NCI-H1105 (cell line): Measurements from ENCODE around the gene OLFML2A.
"Not testable (repeated sequence)": the region's sequence is repeated elsewhere in the genome, so short reads cannot be mapped to it uniquely, and the experiment has no call there.

Source experiments
- DNase-seq: peaks from one replicate; lab custom pipeline; 2025; lab: John Stamatoyannopoulos, UW

OLFML2A gene

DNA sequence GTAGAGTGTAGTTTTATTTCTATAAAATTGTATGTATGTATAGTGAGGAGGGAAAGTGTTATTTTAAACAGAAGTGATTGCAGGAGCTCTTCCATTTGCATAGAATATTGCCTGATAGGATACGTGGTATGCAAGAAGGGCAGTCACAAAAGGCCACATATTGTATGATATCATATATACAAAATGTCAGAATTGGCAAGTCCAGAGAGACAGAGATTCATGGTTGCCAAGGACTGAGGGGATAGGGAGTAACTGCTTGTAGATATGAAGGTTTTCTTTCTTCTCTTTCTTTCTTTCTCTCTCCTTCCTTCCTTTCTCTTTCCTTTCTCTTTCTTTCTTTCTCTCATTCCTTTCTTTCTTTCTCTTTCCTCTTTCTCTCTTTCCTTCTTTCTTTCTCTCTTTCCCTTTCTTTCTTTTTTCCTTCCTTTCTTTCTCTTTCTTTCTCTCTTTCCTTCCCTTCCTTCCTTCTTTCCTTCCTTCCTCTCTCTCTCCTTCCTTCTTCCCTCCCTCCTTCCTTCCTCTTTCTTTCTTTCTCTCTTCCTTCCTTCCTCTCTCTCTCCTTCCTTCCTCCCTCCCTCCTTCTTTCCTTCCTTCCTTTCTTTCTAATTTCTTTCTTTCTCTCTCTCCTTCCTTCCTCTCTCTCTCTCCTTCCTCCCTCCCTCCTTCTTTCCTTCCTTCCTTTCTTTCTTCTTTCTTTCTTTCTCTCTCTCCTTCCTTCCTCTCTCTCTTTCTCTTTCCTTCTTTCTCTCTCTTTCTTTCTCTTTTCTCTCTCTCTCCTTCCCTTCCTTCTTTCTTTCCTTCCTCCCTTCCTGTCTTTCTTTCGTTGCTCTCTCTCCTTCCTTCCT lies 51.8 kb downstream of the OLFML2A start:
- DNase-seq = no peak

GRCh38 chr9:124829334-124829669 lies 52.4 kb downstream of the OLFML2A start:
- no peak for DNase-seq

DNA sequence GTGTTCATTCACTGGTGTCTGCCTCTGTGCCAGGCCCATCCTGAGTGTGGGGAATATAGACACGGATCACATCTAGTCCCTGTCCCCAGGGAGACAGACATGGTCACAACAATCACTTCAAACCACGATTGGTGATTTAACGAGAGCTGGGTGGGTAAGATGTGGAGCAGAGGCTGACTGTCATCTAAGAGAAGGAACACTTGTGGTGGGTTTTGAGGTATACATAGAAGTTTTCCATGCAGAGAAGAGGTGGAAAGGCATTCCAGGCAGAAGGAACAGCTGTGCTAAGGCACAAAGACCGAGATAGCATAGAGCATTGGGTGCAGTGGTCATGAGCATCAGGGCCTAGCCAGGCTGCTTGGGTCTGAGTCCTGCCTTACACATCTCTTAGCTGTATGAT lies 53.7 kb downstream of the OLFML2A start:
- DNase-seq = no peak

- no peak for DNase-seq
These were observed 54.9 kb downstream of the OLFML2A start for GRCh38 chr9:124831642-124832364.

DNA sequence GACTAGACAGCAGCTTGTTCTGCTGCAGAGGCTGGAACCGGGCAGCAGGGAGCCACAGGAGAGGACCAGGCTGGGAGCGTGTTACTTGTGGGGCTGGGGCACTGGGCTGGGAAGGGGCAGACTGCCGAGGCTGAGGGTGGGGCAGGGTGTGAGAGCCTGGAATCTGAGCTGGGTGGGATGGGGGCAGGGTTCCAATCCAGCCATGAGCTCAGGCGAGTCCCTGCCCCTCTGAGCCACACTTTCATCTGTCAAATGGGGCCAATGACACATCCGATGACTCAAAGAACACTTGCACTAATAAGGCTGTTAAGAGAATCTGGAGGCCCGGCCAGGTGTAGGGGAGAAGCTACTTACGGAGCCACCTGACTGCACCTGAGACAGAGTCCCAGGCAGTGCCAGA lies 57.7 kb downstream of the OLFML2A start:
- DNase-seq = no peak

DNA sequence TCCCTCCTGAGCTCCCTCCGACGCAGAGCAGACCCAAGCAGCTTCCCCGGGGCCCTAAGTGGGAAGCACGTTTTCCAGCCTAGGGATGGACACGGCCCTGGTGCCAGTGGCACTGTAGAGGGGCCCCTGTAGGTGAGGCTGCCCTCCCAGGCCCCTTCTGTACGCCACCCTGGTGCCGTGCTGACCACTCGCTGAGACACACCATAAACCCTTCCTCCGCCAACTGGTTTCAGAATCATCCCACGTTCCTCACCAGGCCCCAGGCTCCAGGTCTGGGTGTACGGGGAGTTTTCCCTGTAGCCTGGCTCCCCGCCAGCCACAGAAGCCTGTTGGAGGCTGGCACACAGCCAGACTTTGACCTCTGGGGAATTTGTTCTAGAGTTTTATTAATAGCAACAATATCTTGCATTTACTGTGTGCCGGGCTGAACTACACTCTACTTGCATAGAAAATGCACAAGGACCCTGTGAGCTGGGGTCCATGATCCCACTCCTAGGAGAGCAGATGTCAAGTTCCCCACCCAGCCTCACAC lies 58.2 kb downstream of the OLFML2A start:
- peak; percentile 76 for DNase-seq

- not testable (repeated sequence) for DNase-seq
These were observed 61.2 kb downstream of the OLFML2A start for GRCh38 chr9:124838132-124838531.

GRCh38 chr9:124838567-124839275 lies 61.8 kb downstream of the OLFML2A start:
- not testable (repeated sequence) for DNase-seq

DNA sequence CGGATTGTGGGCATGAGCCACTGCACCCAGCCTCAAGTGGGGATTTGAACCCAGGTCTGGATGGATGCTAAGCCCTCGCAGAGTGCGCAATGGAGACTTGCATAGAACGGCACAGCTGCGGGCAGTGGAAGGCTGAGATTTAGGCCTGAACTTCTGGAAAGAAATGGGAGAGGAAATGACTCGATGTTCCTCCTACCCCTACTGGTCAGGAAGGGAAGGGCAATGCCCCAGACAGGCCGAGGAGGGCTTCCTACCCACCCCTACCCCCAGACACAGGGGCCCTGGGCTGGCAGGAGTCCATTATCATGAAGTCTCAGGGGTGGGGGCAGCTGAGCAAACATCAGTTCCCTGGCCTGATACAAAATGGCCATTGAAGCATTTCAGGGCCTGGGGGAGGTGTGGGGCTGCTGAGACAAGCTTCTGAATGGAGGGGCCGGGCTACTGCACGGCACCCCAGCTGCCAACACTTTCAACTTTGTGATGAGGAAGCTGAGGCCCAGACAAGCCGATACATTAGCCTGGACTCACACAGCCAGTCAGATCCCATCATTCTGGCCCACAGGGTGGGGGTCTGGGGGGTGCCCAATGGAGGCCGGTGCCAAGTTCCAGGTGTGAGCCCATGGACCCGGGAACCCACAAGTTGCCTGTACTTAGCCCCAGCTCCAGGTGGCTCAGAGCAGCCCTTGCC lies 62.8 kb downstream of the OLFML2A start:
- no peak for DNase-seq

GRCh38 chr9:124840300-124840833 lies 63.4 kb downstream of the OLFML2A start:
- DNase-seq = no peak

GRCh38 chr9:124841075-124841821 lies 64.3 kb downstream of the OLFML2A start:
- no peak for DNase-seq

DNA sequence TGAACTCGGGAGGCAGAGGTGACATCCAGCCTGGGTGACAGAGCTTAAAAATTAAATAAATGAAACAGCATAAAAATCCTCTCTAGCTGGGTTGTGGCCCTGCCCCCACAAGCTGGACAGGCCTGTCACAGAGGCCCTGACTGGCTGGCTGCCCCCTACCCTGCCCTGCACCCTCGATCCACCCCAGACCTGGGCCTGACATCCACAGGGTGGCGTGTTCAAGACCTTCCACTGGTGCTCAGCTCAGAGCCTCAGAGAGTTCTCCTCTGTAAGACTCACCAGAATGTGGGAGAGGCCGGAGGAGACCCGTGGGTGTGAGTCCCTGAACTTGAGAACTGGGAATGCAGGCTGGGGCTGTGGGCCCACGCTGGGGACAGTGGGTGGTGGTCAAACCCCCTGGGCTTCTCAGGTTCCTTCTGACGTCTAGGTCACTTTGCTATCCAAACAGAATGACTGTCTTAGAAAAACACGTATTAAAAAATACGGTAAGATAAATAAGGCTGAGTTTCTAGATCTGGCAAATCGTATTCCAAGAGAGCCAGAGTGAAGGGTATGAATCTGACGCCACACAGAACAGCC lies 66.6 kb downstream of the OLFML2A start:
- DNase-seq = no peak

- DNase-seq = no peak
These were observed 67.4 kb downstream of the OLFML2A start for GRCh38 chr9:124844291-124844690.

- not testable (repeated sequence) for DNase-seq
These were observed 69.5 kb downstream of the OLFML2A start for GRCh38 chr9:124846467-124846866.

DNA sequence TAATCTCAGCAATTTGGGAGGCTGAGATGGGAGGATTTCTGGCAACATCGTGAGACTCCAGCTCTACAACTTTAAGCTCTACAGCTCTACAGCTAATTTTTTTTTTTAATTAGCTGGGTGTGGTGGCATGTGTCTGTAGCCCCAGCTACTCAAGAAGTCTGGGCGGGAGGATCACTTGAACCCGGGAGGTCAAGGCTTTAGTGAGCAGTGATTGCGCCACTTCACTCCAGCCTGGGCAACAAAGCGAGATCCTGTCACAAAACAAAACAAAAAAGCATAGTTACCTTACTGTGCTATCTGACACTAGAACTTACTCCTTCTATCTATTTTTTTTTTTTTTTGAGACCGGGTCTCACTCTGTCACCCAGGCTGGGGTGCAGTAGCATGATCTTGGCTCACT lies 70.0 kb downstream of the OLFML2A start:
- no peak for DNase-seq

DNA sequence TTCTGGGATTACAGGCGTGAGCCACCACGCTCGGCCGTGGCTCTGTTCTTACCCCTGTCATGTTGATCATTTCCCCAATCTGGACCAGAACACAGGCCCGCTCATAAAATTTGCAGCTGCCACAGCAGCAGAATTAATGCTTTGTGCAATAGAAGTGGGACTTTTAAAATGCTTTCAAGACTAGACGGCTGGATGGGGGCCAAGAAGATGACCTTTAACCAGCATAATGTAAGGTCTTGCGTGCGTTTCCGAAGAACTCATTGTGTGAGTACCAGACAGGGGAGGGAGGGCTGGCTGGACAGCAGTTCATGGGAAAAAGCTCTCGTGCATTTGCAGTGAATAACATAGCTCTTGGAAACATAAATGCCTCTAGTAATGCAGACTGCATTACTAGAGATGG lies 72.9 kb downstream of the OLFML2A start:
- no peak for DNase-seq

GRCh38 chr9:124852121-124852828 lies 75.3 kb downstream of the OLFML2A start:
- no peak for DNase-seq

GRCh38 chr9:124852829-124853531 lies 76.0 kb downstream of the OLFML2A start, which contains the start of gene WDR38:
TSS of gene WDR38 (plus strand) at chr9:124853460. CDS start at chr9:124853532, 72 bp downstream.
- peak; percentile 47 for DNase-seq

DNA sequence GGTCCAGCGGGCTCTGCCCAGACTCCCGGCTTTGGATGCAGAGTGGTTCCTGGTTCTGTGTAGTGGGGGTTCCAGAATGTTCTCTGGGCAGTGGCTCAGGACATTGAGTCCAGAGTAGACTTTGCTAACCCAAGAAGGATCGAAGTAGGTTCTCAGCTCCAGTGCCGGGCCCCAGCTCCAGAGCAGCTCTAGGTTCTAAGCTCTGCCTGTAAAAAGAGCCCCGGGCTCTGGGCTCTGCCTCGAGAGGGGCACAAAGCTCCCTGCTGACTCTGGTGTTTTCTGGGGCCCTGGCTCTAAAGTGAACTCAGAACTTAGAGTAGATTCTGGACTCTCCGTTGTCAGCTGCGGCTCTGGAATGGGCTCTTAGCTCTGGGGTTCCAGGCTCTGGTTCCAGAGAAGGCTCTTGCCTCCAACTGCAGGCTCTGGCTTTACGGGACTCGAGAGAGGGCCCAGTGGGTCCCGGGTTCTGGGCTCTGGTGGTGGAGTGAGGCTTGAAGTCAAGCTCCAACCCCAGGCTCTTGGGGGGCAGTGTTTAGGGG lies 76.7 kb downstream of the OLFML2A start:
- no peak for DNase-seq
